HCT116 (cell line): Measurements from ENCODE around the gene FMO5. TPM values are rescaled to one million over a fixed set of nuclear protein-coding genes. Genes with fewer than 3 reads are reported as not detected.

Experiments
- ATAC-seq: fragments of 200-7000 bp; cut with Tn5 transposase; 2 replicates; pipeline ENCODE4 v1.9.1; 2020; ENCODE audit warnings: mild to moderate bottlenecking, moderate library complexity
- BruUV-seq: library from RNA; stranded (reverse); fragments of 400-500 nt; replicated peaks from 2 replicates; lab custom pipeline; 2021; lab: Mats Ljungman, UMichigan
- CTCF ChIA-PET: fragments of 300-600 bp; sonication (Branson Sonifier 250); formaldehyde crosslinking; loops from one replicate; lab custom pipeline; 2021; ENCODE audit warnings: antibody characterized with exemption; lab: Charles Lee
- POLR2A ChIA-PET: fragments of 300-600, 350-600 bp; sonication (Branson Sonifier 250); formaldehyde crosslinking; loops from one replicate; lab custom pipeline; 2021; ENCODE audit warnings: antibody characterized with exemption; lab: Charles Lee
- RAD21 ChIA-PET, 2 experiments: fragments of 300-600 bp; sonication (Branson Sonifier 250); formaldehyde crosslinking; loops; one replicate each; lab custom pipeline; 2023; ENCODE audit warnings: low total read pairs in 2 of 2; ENCODE audit not compliant: uncharacterized antibody in 2 of 2, unreplicated experiment in 2 of 2, low non-redundant PET in 1 of 2; lab: Charles Lee
- DNase-seq: peaks from one replicate; pipeline ENCODE4 v3.0.0-alpha.2; 2010; ENCODE audit warnings: low read depth, low spot score
- H2AFZ ChIP-seq: fragments of 200-600 bp; shearing (Covaris generic), sonication (generic); 2 replicates; pipeline ENCODE4 v1.6.1; 2017; ENCODE audit warnings: low read depth, mixed run types, mixed read lengths, antibody characterized with exemption, low read length; ENCODE audit not compliant: poor library complexity, severe bottlenecking
- H3K27ac ChIP-seq: 2 replicates; pipeline ENCODE4 v1.5.1; 2012; ENCODE audit warnings: low read depth, low read length
- H3K27me3 ChIP-seq: fragments of 200-600 bp; sonication (generic); 2 replicates; pipeline ENCODE4 v1.6.1; 2016; ENCODE audit warnings: mixed run types, low read length, mixed read lengths; ENCODE audit not compliant: insufficient read depth
- H3K36me3 ChIP-seq, 2 experiments: fragments of 200-500 bp in 1 of 2; fragments of 200-600 bp in 1 of 2; sonication (Bioruptor generic) in 1 of 2; sonication (generic) in 1 of 2; 2 replicates each; pipeline versions ENCODE4 v1.5.1 to v1.6.1; 2014 to 2016; ENCODE audit warnings: low read length in 2 of 2, inconsistent platforms in 1 of 2, mixed read lengths in 1 of 2, mixed run types in 1 of 2; ENCODE audit not compliant: insufficient read depth in 2 of 2, control insufficient read depth in 1 of 2
- H3K4me1 ChIP-seq, 2 experiments: fragments of 200-600 bp in 1 of 2; sonication (generic) in 1 of 2; 2 replicates each; pipeline versions ENCODE4 v1.5.1 to v1.6.1; 2012 to 2017; ENCODE audit warnings: low read length in 2 of 2, inconsistent platforms in 1 of 2, mild to moderate bottlenecking in 1 of 2, mixed read lengths in 1 of 2, mixed run types in 1 of 2, moderate library complexity in 1 of 2; ENCODE audit not compliant: insufficient read depth in 2 of 2, control insufficient read depth in 1 of 2
- H3K4me2 ChIP-seq: fragments of 200-600 bp; sonication (generic); 2 replicates; pipeline ENCODE4 v1.6.1; 2017; ENCODE audit warnings: mixed run types, low read length, mixed read lengths
- H3K4me3 ChIP-seq, 2 experiments: fragments of 200-600 bp in 1 of 2; sonication (generic) in 1 of 2; replicated peaks in 1 of 2; 2 replicates each; pipeline ENCODE4 v1.5.1; 2011 to 2016; ENCODE audit warnings: low read length in 2 of 2, control low read depth in 1 of 2, low read depth in 1 of 2, mild to moderate bottlenecking in 1 of 2, mixed read lengths in 1 of 2, mixed run types in 1 of 2
- H3K79me2 ChIP-seq: fragments of 200-600 bp; sonication (generic); 2 replicates; pipeline ENCODE4 v1.6.1; 2017; ENCODE audit warnings: mild to moderate bottlenecking, mixed run types, low read length, moderate library complexity, mixed read lengths; ENCODE audit not compliant: insufficient read depth
- H3K9ac ChIP-seq: fragments of 200-600 bp; sonication (generic); 2 replicates; pipeline ENCODE4 v1.6.1; 2016; ENCODE audit warnings: low read length, mixed read lengths
- H3K9me2 ChIP-seq: fragments of 200-600 bp; sonication (generic), shearing (Covaris generic); 2 replicates; pipeline ENCODE4 v1.6.1; 2017; ENCODE audit warnings: mixed run types, mild to moderate bottlenecking, moderate library complexity; ENCODE audit not compliant: insufficient read depth
- H3K9me3 ChIP-seq, 2 experiments: fragments of 200-500 bp in 1 of 2; fragments of 200-600 bp in 1 of 2; sonication (Bioruptor generic) in 1 of 2; sonication (generic) in 1 of 2; 2 replicates each; pipeline ENCODE4 v1.6.1; 2014 to 2017; ENCODE audit warnings: low read length in 2 of 2, mixed read lengths in 2 of 2, inconsistent platforms in 1 of 2, low read depth in 1 of 2, mild to moderate bottlenecking in 1 of 2, mixed run types in 1 of 2, moderate library complexity in 1 of 2; ENCODE audit not compliant: control insufficient read depth in 1 of 2, insufficient read depth in 1 of 2
- H4K20me1 ChIP-seq: fragments of 200-600 bp; sonication (generic), shearing (Covaris generic); 2 replicates; pipeline ENCODE4 v1.6.1; 2017; ENCODE audit warnings: mixed run types, mild to moderate bottlenecking, moderate library complexity; ENCODE audit not compliant: insufficient read depth
- CEBPB ChIP-seq: IDR thresholded peaks from 2 replicates; pipeline ENCODE4 v1.6.1; 2012; ENCODE audit warnings: low read depth
- EGR1 ChIP-seq: IDR thresholded peaks from 2 replicates; pipeline ENCODE4 v1.6.1; 2012; ENCODE audit warnings: low read depth
- EZH2 ChIP-seq: fragments of 200-600 bp; sonication (generic); IDR thresholded peaks from 2 replicates; pipeline ENCODE4 v1.6.1; 2017; ENCODE audit warnings: antibody characterized with exemption, mixed run types
- FOSL1 ChIP-seq: IDR thresholded peaks from 2 replicates; pipeline ENCODE4 v1.6.1; 2012; ENCODE audit warnings: low read depth
- JUND ChIP-seq: IDR thresholded peaks from 2 replicates; pipeline ENCODE4 v1.6.1; 2012
- POLR2A ChIP-seq: IDR thresholded peaks from 2 replicates; pipeline ENCODE4 v1.7.0; 2011; ENCODE audit warnings: borderline replicate concordance; ENCODE audit not compliant: insufficient read depth, insufficient read length; ENCODE audit errors: extremely low read depth
- POLR2AphosphoS5 ChIP-seq: IDR thresholded peaks from 2 replicates; pipeline ENCODE4 v1.6.1; 2011; ENCODE audit warnings: mild to moderate bottlenecking, low read depth, low read length, moderate library complexity
- RAD21 ChIP-seq: IDR thresholded peaks from 2 replicates; pipeline ENCODE4 v1.6.1; 2012; ENCODE audit warnings: low read depth, mild to moderate bottlenecking
- SIN3A ChIP-seq: IDR thresholded peaks from 2 replicates; pipeline ENCODE4 v1.6.1; 2012; ENCODE audit warnings: low read depth
- SP1 ChIP-seq: IDR thresholded peaks from 2 replicates; pipeline ENCODE4 v1.6.1; 2012; ENCODE audit warnings: low read depth
- YY1 ChIP-seq: IDR thresholded peaks from 2 replicates; pipeline ENCODE4 v1.6.1; 2011; ENCODE audit warnings: low read length, low read depth, moderate library complexity, mild to moderate bottlenecking; ENCODE audit not compliant: insufficient replicate concordance; ENCODE audit errors: extremely low read depth
- ZBTB33 ChIP-seq: IDR thresholded peaks from 2 replicates; pipeline ENCODE4 v1.6.1; 2011; ENCODE audit warnings: mild to moderate bottlenecking, low read length, moderate library complexity; ENCODE audit not compliant: insufficient replicate concordance; ENCODE audit errors: extremely low read depth
- ZNF274 ChIP-seq: fragments of 200-500 bp; sonication (Bioruptor generic); IDR thresholded peaks from 2 replicates; pipeline ENCODE4 v1.6.1; 2014; ENCODE audit warnings: mild to moderate bottlenecking, low read depth, low read length, inconsistent platforms
- intact Hi-C: fragments of 100-400 bp; cut with micrococcal nuclease; formaldehyde crosslinking; loops from 2 replicates; pipeline ENCODE4 v1.10.0; 2022
- total RNA-seq: library from RNA; stranded (reverse); gene quantifications from one replicate; pipeline ENCODE4 v1.2.1, GENCODE V29; 2021; ENCODE audit not compliant: unreplicated experiment
- TF ChIP-seq, protein P1 (sequence below): IDR thresholded peaks from 2 replicates; pipeline ENCODE4 v1.6.1; 2012; ENCODE audit warnings: low read depth
- TF ChIP-seq, protein P2 (sequence below): IDR thresholded peaks from 2 replicates; pipeline ENCODE4 v1.6.1; 2012

Gene FMO5
- total RNA-seq, 1 experiment from 2014 or later: 0.27 TPM

DNA sequence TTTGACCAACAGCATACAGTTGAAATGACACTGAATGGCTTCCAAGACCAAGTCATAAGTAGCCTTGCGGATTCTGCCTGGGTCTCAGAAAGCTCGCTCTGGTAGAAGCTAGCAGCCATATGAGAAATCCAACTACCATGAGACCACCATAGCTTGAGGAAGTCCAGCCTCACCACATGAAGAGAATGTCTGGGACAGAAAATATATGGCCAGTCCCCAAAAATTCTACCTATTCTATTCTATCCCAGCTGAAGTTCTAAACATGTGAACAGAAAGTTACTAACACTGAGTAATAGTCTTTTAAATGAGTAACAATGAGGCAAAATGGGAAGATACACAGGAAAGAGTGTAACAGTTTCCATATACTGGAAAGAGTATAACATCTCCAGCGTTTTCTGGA lies 9.0 kb downstream of the FMO5 start:
- Histone ChIP-seq H3K36me3 (no peaks in the 10 kb centered on the region), H4K20me1 (no peaks in the 10 kb centered on the region), H3K9me2 (no peaks in the 10 kb centered on the region), H3K4me1 (0 out of 4 replicates have a peak, but pooled peaks cover 0 to 3% of the 10 kb centered on the region in 2 experiments), H3K79me2 (no peaks in the 10 kb centered on the region), H3K27me3 (no peaks in the 10 kb centered on the region), H3K4me2 (no peak overlapping the region), H3K27ac (no peak overlapping the region), H3K9me3 (no peaks in the 10 kb centered on the region), H2AFZ (no peak overlapping the region), H3K9ac (no peak overlapping the region), H3K4me3 (no peak overlapping the region)
- ChIA-PET POLR2A (no interaction called here), CTCF (no interaction called here), RAD21 (no interaction called here)
- TF ChIP-seq YY1 (no peak), EZH2 (no peak), RAD21 (no peak), POLR2AphosphoS5 (no peak), ZBTB33 (no peak), ZNF274 (no peak), POLR2A (no peak), EGR1 (no peak), SP1 (no peak), FOSL1 (no peak), CEBPB (no peak), JUND (no peak), SIN3A (no peak)
- TF ChIP-seq, protein P1, sequence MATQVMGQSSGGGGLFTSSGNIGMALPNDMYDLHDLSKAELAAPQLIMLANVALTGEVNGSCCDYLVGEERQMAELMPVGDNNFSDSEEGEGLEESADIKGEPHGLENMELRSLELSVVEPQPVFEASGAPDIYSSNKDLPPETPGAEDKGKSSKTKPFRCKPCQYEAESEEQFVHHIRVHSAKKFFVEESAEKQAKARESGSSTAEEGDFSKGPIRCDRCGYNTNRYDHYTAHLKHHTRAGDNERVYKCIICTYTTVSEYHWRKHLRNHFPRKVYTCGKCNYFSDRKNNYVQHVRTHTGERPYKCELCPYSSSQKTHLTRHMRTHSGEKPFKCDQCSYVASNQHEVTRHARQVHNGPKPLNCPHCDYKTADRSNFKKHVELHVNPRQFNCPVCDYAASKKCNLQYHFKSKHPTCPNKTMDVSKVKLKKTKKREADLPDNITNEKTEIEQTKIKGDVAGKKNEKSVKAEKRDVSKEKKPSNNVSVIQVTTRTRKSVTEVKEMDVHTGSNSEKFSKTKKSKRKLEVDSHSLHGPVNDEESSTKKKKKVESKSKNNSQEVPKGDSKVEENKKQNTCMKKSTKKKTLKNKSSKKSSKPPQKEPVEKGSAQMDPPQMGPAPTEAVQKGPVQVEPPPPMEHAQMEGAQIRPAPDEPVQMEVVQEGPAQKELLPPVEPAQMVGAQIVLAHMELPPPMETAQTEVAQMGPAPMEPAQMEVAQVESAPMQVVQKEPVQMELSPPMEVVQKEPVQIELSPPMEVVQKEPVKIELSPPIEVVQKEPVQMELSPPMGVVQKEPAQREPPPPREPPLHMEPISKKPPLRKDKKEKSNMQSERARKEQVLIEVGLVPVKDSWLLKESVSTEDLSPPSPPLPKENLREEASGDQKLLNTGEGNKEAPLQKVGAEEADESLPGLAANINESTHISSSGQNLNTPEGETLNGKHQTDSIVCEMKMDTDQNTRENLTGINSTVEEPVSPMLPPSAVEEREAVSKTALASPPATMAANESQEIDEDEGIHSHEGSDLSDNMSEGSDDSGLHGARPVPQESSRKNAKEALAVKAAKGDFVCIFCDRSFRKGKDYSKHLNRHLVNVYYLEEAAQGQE: no peak
- TF ChIP-seq, protein P2, sequence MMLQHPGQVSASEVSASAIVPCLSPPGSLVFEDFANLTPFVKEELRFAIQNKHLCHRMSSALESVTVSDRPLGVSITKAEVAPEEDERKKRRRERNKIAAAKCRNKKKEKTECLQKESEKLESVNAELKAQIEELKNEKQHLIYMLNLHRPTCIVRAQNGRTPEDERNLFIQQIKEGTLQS: no peak
- no peak for ATAC-seq
- BruUV-seq: no TSS peak
- intact Hi-C loops: no loop called here
- no peak for DNase-seq
